LNCaP clone FGC (cell line): ENCODE results near the gene RSPH1.

ENCODE experiments used
- DNase-seq: peaks from one replicate; pipeline ENCODE4 v3.0.0-alpha.2; 2011; ENCODE audit warnings: low read depth
- H3K4me3 ChIP-seq: 2 replicates; pipeline ENCODE4 v1.5.1; 2011; ENCODE audit warnings: mild to moderate bottlenecking, low read depth, low read length, control low read depth
- TF ChIP-seq, protein P1 (sequence below): IDR thresholded peaks from 2 replicates; pipeline ENCODE4 v1.5.1; 2012; ENCODE audit warnings: mild to moderate bottlenecking; ENCODE audit not compliant: control insufficient read depth, insufficient read depth; ENCODE audit errors: extremely low read depth

The RSPH1 gene

DNA sequence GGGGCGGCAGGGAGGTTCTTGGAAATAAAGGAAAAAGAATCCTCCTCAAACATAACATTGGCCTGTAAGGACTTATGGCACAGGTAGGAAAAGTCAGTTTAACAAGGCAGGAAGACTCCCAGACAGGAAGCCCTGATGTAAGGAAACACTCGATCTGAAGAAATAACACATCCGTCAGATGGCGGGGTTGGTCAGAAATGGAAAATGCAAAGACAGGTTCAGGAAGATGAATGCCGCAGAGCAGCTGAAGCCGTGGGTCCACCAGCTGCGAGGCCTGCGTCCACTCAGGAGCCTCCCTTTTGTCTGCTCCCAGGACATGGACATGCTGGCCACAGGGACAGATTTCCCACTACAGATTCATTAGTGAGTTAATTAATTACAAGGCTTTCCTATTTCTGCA is 3.8 kb downstream of the RSPH1 start:
- DNase-seq, result no peak
- TF ChIP-seq, protein P1, sequence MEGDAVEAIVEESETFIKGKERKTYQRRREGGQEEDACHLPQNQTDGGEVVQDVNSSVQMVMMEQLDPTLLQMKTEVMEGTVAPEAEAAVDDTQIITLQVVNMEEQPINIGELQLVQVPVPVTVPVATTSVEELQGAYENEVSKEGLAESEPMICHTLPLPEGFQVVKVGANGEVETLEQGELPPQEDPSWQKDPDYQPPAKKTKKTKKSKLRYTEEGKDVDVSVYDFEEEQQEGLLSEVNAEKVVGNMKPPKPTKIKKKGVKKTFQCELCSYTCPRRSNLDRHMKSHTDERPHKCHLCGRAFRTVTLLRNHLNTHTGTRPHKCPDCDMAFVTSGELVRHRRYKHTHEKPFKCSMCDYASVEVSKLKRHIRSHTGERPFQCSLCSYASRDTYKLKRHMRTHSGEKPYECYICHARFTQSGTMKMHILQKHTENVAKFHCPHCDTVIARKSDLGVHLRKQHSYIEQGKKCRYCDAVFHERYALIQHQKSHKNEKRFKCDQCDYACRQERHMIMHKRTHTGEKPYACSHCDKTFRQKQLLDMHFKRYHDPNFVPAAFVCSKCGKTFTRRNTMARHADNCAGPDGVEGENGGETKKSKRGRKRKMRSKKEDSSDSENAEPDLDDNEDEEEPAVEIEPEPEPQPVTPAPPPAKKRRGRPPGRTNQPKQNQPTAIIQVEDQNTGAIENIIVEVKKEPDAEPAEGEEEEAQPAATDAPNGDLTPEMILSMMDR, result no peak
- H3K4me3 ChIP-seq, result no peak overlapping the region

GRCh38 chr21:42491328-42491727 is 4.7 kb downstream of the RSPH1 start:
- DNase-seq, result no peak

DNA sequence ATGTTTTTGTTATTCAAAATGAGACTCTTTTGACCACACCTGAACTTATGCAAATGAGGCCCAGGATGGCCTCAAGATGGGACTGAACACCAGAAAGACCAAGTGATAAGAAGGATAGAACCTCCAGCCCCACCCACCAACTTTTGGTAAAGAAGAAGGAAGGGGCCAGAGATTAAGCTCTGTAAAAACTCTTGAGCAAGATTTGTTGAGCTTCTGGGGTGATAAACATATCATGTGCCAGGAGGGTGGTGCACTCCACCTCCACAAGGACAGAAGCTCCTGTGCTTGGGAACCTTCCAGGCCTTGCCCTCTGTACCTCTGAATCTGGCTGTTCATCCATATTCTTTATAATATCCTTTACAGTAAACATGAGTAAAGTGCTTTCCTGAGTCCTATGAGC is 5.3 kb downstream of the RSPH1 start:
- DNase-seq, result no peak
- H3K4me3 ChIP-seq, result no peak overlapping the region
- TF ChIP-seq, protein P1, result no peak

More at GRCh38 chr21:42491328-42491727, 4.7 kb downstream of the RSPH1 start:
- TF ChIP-seq, protein P1, result no peak
- H3K4me3 ChIP-seq, result no peak overlapping the region

DNA sequence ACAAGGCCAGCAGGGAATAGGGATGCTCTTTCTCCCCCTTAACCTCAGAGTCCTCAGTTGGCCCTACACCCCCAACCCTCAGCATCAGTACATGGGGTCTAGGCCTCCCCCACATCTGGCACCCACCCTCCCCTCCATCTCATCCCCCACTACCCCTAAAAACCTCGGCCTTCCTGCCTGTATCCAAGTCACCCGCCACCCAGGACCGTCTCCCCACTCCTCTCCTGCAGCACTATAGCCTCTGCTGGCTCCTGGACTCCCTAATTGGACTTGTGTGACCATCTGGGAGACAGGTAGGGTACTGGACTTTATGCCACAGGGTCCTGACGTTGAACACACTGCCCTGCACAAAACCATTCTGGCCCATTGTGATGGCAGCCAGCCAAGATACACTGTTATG is 6.0 kb downstream of the RSPH1 start:
- TF ChIP-seq, protein P1, result no peak
- no peak for DNase-seq
- no peak overlapping the region for H3K4me3 ChIP-seq

DNA sequence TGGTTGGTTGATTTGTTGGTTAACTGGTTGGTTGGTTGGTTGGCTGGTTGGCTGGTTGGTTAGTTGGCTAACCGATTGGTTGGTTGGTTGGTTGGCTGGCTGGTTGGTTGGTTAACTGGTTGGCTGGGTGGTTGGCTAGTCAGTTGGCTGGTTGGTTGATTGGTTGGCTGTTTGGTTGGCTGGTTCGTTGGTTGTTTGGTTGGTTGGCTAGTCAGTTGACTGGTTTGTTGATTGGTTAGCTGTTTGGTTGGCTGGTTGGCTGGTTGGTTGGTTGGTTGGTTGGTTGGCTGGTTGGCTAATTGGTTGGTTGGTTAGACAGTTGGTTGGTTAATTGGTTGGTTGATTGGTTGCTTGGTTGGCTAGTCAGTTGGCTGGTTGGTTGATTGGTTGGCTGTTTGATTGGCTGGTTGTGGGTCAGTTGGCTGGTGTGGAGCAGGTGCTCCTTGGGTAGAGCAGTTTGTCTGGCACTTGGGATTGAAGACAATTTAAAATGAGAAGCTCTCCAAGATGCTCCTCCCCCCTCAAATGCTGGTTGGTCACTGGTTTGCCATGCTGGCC is 6.9 kb downstream of the RSPH1 start:
- TF ChIP-seq, protein P1, result no peak
- DNase-seq, result no peak

GRCh38 chr21:42486531-42486930 is 9.5 kb downstream of the RSPH1 start:
- H3K4me3 ChIP-seq, result no peak overlapping the region
- TF ChIP-seq, protein P1, result no peak
- DNase-seq, result no peak

More for the DNA sequence above, 6.9 kb downstream of the RSPH1 start:
- H3K4me3 ChIP-seq, result no peak overlapping the region

DNA sequence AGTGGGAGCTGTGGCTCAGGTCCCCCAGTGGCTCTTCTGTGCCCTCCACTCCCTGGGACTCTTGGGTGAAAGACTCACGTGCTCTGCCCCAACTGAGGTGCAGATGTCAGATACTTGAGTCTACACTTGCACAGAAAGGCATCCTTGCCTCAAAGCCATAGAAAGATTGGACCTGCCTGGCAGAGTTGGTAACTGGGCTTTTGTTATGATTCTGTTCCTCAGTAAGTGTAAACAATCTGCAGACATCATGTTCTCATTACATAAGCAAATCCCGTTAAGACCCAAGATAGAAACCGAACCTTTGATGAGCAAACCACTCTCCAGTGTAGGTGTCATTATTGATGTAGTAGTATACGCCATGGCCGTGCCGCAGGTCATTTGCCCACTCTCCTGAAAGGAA is 10.0 kb downstream of the RSPH1 start:
- no peak for DNase-seq
- TF ChIP-seq, protein P1, result no peak
- no peak overlapping the region for H3K4me3 ChIP-seq
